Measurements from ENCODE around the gene RABGEF1.
A peak's percentile ranks its signal among the peaks of the same experiment; 100 is the strongest.
"Not testable (repeated sequence)": the region's sequence is repeated elsewhere in the genome, so short reads cannot be mapped to it uniquely, and the experiment has no call there.

The RABGEF1 gene

GRCh38 chr7:66740302-66740979, at the start of gene RABGEF1:
Gene RABGEF1 (plus strand): TSS chr7:66740733. CDS start chr7:66771900, 31,167 bp downstream.
- peak; percentile 88 for DNase-seq

- DNase-seq, result no peak
Measured at GRCh38 chr7:66693331-66693730, 47.2 kb upstream of the RABGEF1 start.

GRCh38 chr7:66694286-66694685, 46.2 kb upstream of the RABGEF1 start:
- no peak for DNase-seq

GRCh38 chr7:66695417-66695816, 45.1 kb upstream of the RABGEF1 start:
- not testable (repeated sequence) for DNase-seq

GRCh38 chr7:66696134-66696533, 44.4 kb upstream of the RABGEF1 start:
- DNase-seq, result not testable (repeated sequence)

GRCh38 chr7:66696774-66697191, 43.8 kb upstream of the RABGEF1 start:
- DNase-seq, result no peak

GRCh38 chr7:66697449-66698438, 42.8 kb upstream of the RABGEF1 start:
- DNase-seq, result no peak

GRCh38 chr7:66698652-66699205, 41.8 kb upstream of the RABGEF1 start:
- DNase-seq, result no peak

- DNase-seq, result no peak
Measured at GRCh38 chr7:66699998-66700397, 40.5 kb upstream of the RABGEF1 start.

GRCh38 chr7:66700633-66701131, 39.9 kb upstream of the RABGEF1 start:
- no peak for DNase-seq

GRCh38 chr7:66707825-66708224, 32.7 kb upstream of the RABGEF1 start:
- no peak for DNase-seq

- DNase-seq, result not testable (repeated sequence)
Measured at GRCh38 chr7:66710752-66711151, 29.8 kb upstream of the RABGEF1 start.

- DNase-seq, result no peak
Measured at GRCh38 chr7:66713687-66714086, 26.8 kb upstream of the RABGEF1 start.

GRCh38 chr7:66716634-66717033, 23.9 kb upstream of the RABGEF1 start:
- not testable (repeated sequence) for DNase-seq

- no peak for DNase-seq
Measured at GRCh38 chr7:66720561-66720960, 20.0 kb upstream of the RABGEF1 start.

- DNase-seq, result no peak
Measured at GRCh38 chr7:66725843-66726242, 14.7 kb upstream of the RABGEF1 start.

- no peak for DNase-seq
Measured at GRCh38 chr7:66727058-66727457, 13.5 kb upstream of the RABGEF1 start.

GRCh38 chr7:66728571-66728970, 12.0 kb upstream of the RABGEF1 start:
- no peak for DNase-seq

- DNase-seq, result no peak
Measured at GRCh38 chr7:66729274-66729673, 11.3 kb upstream of the RABGEF1 start.

- DNase-seq, result no peak
Measured at GRCh38 chr7:66731986-66732385, 8.5 kb upstream of the RABGEF1 start.

GRCh38 chr7:66732439-66732838, 8.1 kb upstream of the RABGEF1 start:
- no peak for DNase-seq

- DNase-seq, result no peak
Measured at GRCh38 chr7:66734006-66734405, 6.5 kb upstream of the RABGEF1 start.

GRCh38 chr7:66735154-66735553, 5.4 kb upstream of the RABGEF1 start:
- DNase-seq, result no peak

All from KG1 (cell line).